GM23248 (cell line): ENCODE measurements around the gene ACAA1.

ENCODE experiments used
- EZH2 ChIP-seq: fragments of 200-600 bp; sonication (generic); IDR thresholded peaks from 2 replicates; pipeline ENCODE4 v1.6.1; 2018; ENCODE audit warnings: antibody characterized with exemption, mild to moderate bottlenecking; ENCODE audit not compliant: insufficient read depth, poor library complexity, severe bottlenecking
- EZH2phosphoT487 ChIP-seq: fragments of 200-600 bp; sonication (generic); IDR thresholded peaks from 2 replicates; pipeline ENCODE4 v1.6.1; 2018; ENCODE audit warnings: antibody characterized with exemption, moderate library complexity, mild to moderate bottlenecking, low read depth; ENCODE audit not compliant: insufficient read depth

GRCh38 chr3:38129058-38129457 lies 7.9 kb downstream of the ACAA1 start:
- no peak for TF ChIP-seq EZH2
- TF ChIP-seq EZH2phosphoT487, result no peak
